ENCODE measurements around the gene JTB.

Gene JTB

DNA sequence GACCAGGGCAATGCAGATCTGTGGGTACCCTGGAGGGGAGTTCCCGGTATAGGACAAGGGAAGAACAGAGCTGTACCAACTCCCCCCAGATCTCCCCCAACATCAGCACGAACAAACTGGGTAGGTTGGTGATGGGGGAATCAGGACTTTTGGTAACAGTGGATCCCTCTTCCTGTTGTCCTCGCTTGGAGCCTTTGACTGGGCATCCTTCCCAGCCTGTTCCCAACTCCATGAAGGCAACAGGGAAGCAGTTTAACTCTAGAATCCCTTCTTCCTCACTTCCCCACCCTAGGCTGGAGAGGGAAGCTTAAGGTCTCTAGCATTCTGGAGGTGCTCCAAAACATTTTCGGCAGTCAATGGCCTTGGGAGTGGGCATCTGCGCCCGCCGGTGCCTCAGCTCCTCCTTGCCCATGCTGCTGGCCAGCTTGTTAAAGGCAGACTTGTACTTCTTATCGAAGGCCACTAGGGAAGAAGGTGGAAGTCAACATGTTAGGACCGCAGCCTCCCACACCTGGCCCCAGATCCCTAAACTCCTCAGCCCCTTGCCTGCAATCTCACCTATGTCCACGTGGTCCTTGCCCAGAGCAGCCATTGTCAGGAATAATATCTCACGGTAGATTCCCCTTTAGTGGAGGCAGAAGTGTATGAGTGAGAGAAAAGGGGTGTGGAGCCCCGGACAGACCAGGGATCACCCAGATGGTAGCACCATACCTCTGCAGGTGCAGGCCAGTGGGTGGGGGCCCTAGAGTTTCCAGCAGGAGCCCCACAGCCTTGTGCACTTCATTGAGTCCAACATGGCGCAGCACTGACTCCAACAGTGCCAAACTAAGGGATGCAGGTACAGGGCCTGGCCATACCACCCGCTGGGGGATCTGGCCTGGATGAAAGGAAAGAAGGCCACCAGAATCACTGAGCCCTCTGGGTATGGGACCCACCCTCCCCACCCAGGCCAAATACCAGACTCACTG lies 47.2 kb downstream of the JTB start (continued):
- TF ChIP-seq, protein P1, sequence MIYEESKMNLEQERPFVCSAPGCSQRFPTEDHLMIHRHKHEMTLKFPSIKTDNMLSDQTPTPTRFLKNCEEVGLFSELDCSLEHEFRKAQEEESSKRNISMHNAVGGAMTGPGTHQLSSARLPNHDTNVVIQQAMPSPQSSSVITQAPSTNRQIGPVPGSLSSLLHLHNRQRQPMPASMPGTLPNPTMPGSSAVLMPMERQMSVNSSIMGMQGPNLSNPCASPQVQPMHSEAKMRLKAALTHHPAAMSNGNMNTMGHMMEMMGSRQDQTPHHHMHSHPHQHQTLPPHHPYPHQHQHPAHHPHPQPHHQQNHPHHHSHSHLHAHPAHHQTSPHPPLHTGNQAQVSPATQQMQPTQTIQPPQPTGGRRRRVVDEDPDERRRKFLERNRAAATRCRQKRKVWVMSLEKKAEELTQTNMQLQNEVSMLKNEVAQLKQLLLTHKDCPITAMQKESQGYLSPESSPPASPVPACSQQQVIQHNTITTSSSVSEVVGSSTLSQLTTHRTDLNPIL (CRISPR knock-in tag; IDR thresholded peaks at IDR 0.05; ENCODE audit: low read depth): no peak
- TF ChIP-seq SNAI2 (CRISPR knock-in tag; IDR thresholded peaks at IDR 0.05): no peak

DNA sequence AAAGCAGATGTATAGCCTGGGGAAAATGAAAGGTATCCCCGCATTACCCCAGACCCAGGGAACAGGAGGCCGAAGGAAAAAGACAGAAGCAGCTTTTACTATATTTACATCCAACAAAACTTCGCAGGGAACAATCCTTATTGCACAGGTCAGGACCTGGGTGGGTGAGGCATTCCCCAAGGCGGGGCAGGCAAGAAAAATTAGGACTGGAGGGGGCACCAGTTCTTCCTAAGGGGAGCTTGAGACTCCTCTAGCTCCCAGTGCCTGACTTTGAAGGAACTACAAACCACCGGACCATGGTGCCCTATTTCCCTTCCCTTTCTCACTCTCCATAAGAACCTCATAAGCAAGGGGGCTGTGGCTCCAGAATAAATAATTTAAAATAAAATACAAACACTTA lies 48.0 kb downstream of the JTB start:
- TF ChIP-seq, protein P1 (CRISPR knock-in tag; IDR thresholded peaks at IDR 0.05; ENCODE audit: low read depth): no peak
- no peak for TF ChIP-seq PPARA (CRISPR knock-in tag; IDR thresholded peaks at IDR 0.05; ENCODE audit: borderline replicate concordance)
- no peak for TF ChIP-seq ZNF70 (CRISPR knock-in tag; IDR thresholded peaks at IDR 0.05)
- no peak for TF ChIP-seq GLIS3 (CRISPR knock-in tag; IDR thresholded peaks at IDR 0.05)
- TF ChIP-seq ZNF565 (CRISPR knock-in tag; conservative IDR thresholded peaks at IDR 0.05; ENCODE audit: low read depth): no peak
- TF ChIP-seq TCF4 (CRISPR knock-in tag; IDR thresholded peaks at IDR 0.05; ENCODE audit: borderline replicate concordance): no peak
- no peak for TF ChIP-seq ZNF8 (CRISPR knock-in tag; IDR thresholded peaks at IDR 0.05)
- TF ChIP-seq, protein P2, sequence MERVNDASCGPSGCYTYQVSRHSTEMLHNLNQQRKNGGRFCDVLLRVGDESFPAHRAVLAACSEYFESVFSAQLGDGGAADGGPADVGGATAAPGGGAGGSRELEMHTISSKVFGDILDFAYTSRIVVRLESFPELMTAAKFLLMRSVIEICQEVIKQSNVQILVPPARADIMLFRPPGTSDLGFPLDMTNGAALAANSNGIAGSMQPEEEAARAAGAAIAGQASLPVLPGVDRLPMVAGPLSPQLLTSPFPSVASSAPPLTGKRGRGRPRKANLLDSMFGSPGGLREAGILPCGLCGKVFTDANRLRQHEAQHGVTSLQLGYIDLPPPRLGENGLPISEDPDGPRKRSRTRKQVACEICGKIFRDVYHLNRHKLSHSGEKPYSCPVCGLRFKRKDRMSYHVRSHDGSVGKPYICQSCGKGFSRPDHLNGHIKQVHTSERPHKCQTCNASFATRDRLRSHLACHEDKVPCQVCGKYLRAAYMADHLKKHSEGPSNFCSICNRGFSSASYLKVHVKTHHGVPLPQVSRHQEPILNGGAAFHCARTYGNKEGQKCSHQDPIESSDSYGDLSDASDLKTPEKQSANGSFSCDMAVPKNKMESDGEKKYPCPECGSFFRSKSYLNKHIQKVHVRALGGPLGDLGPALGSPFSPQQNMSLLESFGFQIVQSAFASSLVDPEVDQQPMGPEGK (CRISPR knock-in tag; IDR thresholded peaks at IDR 0.05; ENCODE audit: borderline replicate concordance): no peak
- TF ChIP-seq SNAI2 (CRISPR knock-in tag; IDR thresholded peaks at IDR 0.05): no peak
- no peak for TF ChIP-seq RARB (CRISPR knock-in tag; IDR thresholded peaks at IDR 0.05)
- no peak for TF ChIP-seq ZFP30 (CRISPR knock-in tag; IDR thresholded peaks at IDR 0.05)
- TF ChIP-seq, protein P3, sequence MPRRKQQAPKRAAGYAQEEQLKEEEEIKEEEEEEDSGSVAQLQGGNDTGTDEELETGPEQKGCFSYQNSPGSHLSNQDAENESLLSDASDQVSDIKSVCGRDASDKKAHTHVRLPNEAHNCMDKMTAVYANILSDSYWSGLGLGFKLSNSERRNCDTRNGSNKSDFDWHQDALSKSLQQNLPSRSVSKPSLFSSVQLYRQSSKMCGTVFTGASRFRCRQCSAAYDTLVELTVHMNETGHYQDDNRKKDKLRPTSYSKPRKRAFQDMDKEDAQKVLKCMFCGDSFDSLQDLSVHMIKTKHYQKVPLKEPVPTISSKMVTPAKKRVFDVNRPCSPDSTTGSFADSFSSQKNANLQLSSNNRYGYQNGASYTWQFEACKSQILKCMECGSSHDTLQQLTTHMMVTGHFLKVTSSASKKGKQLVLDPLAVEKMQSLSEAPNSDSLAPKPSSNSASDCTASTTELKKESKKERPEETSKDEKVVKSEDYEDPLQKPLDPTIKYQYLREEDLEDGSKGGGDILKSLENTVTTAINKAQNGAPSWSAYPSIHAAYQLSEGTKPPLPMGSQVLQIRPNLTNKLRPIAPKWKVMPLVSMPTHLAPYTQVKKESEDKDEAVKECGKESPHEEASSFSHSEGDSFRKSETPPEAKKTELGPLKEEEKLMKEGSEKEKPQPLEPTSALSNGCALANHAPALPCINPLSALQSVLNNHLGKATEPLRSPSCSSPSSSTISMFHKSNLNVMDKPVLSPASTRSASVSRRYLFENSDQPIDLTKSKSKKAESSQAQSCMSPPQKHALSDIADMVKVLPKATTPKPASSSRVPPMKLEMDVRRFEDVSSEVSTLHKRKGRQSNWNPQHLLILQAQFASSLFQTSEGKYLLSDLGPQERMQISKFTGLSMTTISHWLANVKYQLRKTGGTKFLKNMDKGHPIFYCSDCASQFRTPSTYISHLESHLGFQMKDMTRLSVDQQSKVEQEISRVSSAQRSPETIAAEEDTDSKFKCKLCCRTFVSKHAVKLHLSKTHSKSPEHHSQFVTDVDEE (CRISPR knock-in tag; IDR thresholded peaks at IDR 0.05): no peak
- no peak for TF ChIP-seq TOX (CRISPR knock-in tag; IDR thresholded peaks at IDR 0.05; ENCODE audit: borderline replicate concordance)
- no peak for TF ChIP-seq ESRRG (CRISPR knock-in tag; IDR thresholded peaks at IDR 0.05)
- TF ChIP-seq OSR1 (CRISPR knock-in tag; IDR thresholded peaks at IDR 0.05): no peak
- no peak for TF ChIP-seq ARNTL (CRISPR knock-in tag; IDR thresholded peaks at IDR 0.05; ENCODE audit: borderline replicate concordance, low read depth)
- TF ChIP-seq BACH2 (CRISPR knock-in tag; IDR thresholded peaks at IDR 0.05; ENCODE audit: borderline replicate concordance): no peak
- TF ChIP-seq ZC3H10 (CRISPR knock-in tag; IDR thresholded peaks at IDR 0.05): no peak
- no peak for TF ChIP-seq ZFP3 (CRISPR knock-in tag; IDR thresholded peaks at IDR 0.05)
- no peak for TF ChIP-seq CSDC2 (CRISPR knock-in tag; IDR thresholded peaks at IDR 0.05)
- ATAC-seq: no peak

DNA sequence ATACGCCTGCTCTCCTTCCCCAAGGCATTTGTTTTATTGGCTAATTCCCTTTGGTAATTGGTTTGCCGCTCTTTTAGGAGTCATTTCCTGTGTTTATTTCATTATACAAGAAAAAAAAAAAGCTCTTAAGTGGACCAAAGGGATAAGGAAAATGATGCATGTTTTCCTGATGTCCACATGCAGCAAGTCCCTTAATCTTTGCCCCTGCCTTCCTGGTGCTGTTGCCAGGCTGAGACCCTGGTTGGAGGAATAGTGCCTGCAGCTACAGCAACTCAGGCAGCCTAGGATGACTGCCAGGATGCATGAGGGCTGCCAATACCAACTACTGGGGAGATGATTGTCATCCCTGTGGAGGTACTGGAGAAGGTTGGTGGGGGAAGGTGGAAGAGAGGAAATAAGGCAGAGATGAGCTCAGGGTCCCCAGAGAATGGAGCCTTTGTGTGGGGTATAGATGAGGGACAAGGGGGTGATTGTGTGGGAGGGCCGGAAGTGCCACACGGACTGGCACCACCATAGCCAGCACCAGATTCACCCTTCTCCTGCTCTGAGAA lies 48.6 kb downstream of the JTB start:
- ATAC-seq: no peak; the same call in 2 of the 3 replicates
- TF ChIP-seq RARB (CRISPR knock-in tag; IDR thresholded peaks at IDR 0.05) (no peak), TCF4 (CRISPR knock-in tag; IDR thresholded peaks at IDR 0.05; ENCODE audit: borderline replicate concordance) (no peak), ZFP3 (CRISPR knock-in tag; IDR thresholded peaks at IDR 0.05) (no peak), ZC3H10 (CRISPR knock-in tag; IDR thresholded peaks at IDR 0.05) (no peak)
- TF ChIP-seq, protein P3 (CRISPR knock-in tag; IDR thresholded peaks at IDR 0.05): peak; percentile 30; the same call in 1 of the 2 replicates
- TF ChIP-seq, protein P4, sequence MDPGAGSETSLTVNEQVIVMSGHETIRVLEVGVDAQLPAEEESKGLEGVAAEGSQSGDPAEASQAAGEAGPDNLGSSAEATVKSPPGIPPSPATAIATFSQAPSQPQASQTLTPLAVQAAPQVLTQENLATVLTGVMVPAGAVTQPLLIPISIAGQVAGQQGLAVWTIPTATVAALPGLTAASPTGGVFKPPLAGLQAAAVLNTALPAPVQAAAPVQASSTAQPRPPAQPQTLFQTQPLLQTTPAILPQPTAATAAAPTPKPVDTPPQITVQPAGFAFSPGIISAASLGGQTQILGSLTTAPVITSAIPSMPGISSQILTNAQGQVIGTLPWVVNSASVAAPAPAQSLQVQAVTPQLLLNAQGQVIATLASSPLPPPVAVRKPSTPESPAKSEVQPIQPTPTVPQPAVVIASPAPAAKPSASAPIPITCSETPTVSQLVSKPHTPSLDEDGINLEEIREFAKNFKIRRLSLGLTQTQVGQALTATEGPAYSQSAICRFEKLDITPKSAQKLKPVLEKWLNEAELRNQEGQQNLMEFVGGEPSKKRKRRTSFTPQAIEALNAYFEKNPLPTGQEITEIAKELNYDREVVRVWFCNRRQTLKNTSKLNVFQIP (CRISPR knock-in tag; IDR thresholded peaks at IDR 0.05; ENCODE audit: borderline replicate concordance, low read depth): no peak

All from SK-N-SH treated with all-trans-retinoic acid at 6 μM for 48 hours (cell line).